Pons (tissue), 1 donor: Measurements from ENCODE around the gene INPP4B.
A peak's percentile ranks its signal among the peaks of the same experiment; 100 is the strongest.

Experiments
- DNase-seq: peaks from one replicate; pipeline ENCODE4 v3.0.0-alpha.2; 2016; ENCODE audit warnings: low spot score

Gene INPP4B

GRCh38 chr4:142293536-142293935 is 552.6 kb downstream of the INPP4B start:
- no peak for DNase-seq

DNA sequence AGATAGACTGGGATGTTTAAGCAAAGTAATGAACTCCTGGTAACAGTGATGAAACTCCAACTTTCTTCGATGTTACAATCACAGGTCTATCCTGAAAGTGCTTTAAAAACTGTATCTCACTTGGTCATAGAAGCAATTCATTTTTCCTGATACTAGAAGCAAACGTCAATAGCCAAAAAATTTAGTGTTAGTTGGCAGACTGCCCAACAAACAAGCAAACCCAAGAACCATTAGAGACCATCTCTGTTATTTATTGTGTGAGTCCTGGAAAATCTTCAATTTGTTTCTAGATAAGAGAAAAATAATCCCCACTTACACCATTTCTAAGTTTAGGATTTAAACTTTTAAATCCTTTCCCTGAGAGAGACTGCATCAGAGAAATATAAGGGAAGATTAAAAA is 553.9 kb downstream of the INPP4B start:
- no peak for DNase-seq

- no peak for DNase-seq
Measured at GRCh38 chr4:142291299-142292050, 554.6 kb downstream of the INPP4B start.

DNA sequence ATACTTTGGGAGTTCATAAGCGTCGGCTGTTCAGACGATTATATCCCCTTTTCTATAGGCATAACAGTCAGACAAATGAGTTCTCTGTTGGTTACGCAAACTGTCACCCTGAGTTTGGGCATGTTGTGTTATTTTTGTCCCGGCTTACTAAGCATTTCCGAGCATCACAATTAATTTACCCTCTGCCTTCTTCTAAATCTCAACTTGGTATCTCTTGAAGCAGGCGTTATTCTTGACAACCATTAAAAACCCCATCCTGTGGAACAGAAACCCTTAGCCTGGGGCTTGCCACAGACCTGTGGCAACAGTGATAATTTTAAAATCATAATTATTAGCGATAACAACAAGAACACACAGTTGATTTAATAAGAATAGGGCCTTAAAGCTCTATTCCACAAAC is 558.7 kb downstream of the INPP4B start:
- no peak for DNase-seq

GRCh38 chr4:142285222-142285583 is 560.9 kb downstream of the INPP4B start:
- DNase-seq, result no peak

DNA sequence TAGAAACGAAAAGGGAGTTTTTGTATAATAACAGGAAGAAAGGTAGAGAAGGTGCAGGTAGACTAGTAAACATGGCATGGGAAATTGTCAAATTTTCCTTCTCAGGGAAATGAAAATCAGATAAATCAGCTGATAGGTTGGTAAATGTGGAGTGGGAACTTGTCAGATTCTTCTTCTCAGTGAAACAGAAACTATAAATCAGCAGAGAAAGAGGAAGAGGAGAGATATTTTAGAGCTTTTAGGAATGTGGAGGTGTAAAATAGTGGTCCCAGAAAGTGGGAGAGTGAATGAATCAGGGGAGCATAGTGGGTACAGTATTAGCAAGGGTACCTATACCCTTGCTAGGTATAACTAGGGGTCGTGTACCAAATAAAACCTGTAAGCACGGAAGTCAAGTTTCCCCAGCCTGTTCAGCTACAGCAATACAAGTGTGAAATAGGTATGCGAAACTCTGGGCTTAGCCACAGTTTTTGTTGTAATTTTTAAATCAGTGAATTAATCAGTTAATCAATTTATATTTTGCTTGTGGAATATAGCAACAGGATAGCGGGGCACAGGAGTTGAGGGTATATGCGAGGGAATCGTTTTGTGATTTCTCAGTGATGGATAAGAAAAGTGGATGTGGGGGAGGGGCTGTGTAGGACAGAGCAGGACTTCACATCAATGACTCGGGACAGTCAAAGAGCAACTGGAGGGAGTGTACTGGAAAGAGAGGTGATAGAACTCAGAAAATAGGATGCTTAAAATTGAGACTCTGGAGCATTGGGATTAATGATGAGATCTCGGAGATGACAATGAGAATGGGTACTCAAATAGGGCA is 561.5 kb downstream of the INPP4B start:
- DNase-seq, result no peak

- peak; percentile 17 for DNase-seq
Measured at GRCh38 chr4:142282870-142283431, 563.1 kb downstream of the INPP4B start.

DNA sequence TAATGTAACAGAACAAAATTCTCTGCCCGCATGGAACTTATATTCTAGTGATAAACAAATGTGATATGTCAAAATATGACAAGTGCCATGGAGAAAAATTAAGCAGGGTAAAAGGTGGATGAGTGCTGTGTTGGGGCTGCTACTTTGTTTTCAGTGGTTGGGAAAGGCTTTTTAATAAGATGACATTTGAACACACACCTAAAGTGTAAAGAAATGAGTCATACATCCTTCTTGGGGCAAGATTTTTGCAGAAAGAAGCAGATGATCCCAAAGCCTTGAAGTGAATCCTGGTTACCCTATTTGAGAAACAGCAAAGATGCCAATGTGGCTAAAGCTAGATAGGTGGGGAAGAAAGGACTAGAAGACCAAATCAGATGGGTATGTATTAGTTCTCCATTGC is 564.1 kb downstream of the INPP4B start:
- DNase-seq, result no peak

DNA sequence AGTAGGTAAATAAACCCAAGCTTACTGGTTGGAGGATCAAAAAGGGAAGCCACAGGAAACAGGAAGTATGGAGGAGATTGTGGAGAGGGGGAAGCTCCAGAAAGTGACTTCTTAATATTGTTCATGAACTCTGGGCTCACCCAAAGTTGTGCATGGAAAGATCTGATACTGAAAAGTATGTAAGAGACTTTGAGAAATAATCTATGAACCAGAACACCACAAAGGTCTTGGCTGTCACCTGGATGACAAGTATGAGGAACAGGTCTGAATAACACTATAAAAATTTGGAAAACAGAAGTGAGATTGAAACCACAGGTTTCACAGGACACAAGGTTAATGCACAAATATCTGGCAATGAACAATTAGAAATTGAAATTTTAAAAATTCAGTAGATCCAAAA is 567.4 kb downstream of the INPP4B start:
- DNase-seq, result no peak

GRCh38 chr4:142278171-142278570 is 567.9 kb downstream of the INPP4B start:
- no peak for DNase-seq

GRCh38 chr4:142274137-142274536 is 572.0 kb downstream of the INPP4B start:
- DNase-seq, result no peak

DNA sequence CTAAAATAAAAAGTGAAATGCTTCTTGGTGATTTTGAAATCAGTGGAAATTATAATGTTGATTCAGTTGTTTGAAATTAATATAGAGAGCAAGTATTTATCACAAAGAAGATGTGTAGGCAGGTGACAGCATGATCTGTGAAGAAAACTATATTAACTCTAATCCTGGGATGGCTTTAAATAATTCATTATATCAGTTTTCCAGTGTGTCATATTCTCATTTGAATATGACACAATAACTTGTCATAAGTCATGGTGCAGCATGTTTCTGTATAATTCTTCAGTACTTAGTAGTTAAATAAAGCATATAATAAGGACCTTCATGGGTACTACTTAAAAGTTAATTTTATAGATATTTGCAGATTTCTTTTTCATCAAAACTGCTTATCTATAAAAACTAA is 573.6 kb downstream of the INPP4B start:
- no peak for DNase-seq

DNA sequence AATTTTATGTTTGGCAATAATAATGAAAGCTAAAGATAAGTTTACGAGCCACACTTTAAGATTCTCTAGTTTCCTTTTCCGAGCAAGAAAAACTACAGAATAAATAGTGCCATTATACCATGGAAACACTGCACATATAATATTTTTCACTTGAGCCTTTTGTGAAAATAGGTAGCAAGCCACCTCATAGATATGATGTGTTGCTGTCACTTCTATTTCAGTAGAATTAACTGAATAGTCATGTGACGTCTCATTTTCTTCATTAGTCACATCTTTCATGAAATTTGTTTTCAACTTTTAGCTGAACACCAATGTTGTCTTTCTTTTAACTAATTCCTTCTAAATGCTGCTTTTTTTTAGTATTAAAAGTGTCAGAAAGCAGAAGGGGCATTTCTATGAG is 574.3 kb downstream of the INPP4B start:
- DNase-seq, result no peak

DNA sequence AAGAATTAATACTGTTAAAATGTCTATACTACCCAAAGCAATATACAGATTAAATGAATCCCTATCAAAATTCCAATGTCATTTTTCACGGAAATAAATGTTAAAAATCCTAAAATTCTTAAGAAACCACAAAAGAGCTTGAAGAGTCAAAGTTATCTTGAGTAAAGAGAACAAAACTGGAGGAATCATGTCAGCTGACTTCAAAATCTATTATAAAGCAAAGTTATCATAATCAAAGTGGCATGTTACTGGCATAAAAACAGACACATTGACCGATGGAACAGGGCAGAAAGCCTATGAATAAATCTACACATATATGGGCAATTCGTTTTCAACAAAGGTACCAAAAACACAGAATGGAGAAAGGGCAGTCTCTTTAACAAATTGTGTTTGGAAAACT is 579.0 kb downstream of the INPP4B start:
- DNase-seq, result no peak

GRCh38 chr4:142265946-142266345 is 580.2 kb downstream of the INPP4B start:
- no peak for DNase-seq

DNA sequence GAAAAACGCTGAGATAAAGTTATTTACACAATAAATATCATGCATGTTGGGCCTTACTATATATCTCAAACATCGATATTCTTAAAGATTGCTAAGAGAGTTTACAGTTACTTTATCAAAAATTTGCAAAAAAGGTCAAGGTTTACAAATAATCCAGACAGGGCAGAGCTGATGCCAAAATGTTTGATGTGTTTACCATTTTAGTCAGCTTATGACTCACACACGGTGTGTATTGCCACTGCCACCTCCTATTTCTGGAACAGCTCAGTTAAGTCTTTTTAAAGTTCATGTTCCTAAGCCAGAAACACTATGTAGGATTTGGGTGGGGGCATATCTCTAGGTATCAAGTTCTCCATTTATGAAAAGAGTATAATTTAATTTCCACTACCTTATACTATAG is 580.6 kb downstream of the INPP4B start:
- DNase-seq, result no peak

GRCh38 chr4:142264961-142265360 is 581.1 kb downstream of the INPP4B start:
- no peak for DNase-seq

DNA sequence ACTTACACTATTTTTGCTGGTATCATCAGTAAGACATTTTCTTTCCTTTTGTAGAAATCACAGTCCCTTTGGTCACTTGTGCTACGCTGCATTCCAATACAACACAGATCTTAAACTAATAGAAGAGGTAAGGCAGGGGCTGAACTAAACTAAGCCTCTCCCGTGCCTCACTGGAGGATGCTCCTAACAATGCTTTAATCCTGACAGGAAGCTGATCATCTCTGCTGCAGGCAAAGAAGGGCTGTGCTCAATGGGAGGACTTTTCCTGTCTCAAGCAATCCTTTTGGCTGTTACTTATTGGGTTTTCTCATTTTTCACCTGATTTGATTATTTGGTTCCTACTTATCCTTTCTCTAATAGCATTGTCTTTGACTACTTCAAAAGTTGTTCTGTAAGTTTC is 583.1 kb downstream of the INPP4B start:
- DNase-seq, result no peak

GRCh38 chr4:142248946-142249345 is 597.2 kb downstream of the INPP4B start:
- DNase-seq, result no peak

- no peak for DNase-seq
Measured at GRCh38 chr4:142243255-142243654, 602.8 kb downstream of the INPP4B start.

GRCh38 chr4:142242156-142242555 is 603.9 kb downstream of the INPP4B start:
- DNase-seq, result no peak

DNA sequence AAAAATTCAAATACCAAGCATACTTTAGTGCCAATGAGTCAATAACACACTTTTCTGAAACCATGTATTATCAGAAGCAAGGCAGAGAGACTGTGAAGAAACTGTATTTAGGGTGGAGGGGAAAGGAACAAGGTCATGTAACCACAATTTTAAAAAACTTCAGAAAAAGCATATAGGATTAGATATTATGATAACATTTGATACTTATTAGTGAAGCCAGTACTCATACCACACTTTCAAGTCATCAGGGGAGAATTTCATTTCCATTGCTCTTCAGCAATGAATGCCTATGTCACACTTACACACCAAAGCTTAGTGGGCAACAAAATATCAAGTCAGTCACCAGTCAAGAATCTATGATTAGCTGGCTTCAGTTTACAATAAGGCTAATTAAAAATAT is 607.5 kb downstream of the INPP4B start:
- DNase-seq, result no peak

DNA sequence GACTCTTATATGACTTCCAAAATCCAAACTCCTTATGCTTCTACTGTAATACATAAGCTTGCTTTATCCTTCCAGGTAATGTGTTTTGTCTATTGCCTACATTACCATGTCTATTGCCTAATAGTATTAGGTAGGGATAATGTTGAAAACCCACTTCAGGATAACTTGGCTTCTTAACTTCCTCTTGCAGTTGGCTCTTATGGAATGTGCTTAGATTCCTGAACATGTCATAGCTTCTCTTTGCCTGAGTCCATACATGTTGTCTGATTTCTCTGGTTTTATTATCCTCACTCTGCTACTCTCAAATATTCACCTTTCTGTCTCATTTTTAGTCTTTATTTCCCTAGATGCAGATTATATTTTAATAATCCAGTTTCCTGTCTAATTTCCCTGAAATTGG is 609.8 kb downstream of the INPP4B start:
- DNase-seq, result no peak
